ENCODE data around the gene KYNU.
"Not testable (repeated sequence)": the region's sequence is repeated elsewhere in the genome, so short reads cannot be mapped to it uniquely, and the experiment has no call there.

The KYNU gene

DNA sequence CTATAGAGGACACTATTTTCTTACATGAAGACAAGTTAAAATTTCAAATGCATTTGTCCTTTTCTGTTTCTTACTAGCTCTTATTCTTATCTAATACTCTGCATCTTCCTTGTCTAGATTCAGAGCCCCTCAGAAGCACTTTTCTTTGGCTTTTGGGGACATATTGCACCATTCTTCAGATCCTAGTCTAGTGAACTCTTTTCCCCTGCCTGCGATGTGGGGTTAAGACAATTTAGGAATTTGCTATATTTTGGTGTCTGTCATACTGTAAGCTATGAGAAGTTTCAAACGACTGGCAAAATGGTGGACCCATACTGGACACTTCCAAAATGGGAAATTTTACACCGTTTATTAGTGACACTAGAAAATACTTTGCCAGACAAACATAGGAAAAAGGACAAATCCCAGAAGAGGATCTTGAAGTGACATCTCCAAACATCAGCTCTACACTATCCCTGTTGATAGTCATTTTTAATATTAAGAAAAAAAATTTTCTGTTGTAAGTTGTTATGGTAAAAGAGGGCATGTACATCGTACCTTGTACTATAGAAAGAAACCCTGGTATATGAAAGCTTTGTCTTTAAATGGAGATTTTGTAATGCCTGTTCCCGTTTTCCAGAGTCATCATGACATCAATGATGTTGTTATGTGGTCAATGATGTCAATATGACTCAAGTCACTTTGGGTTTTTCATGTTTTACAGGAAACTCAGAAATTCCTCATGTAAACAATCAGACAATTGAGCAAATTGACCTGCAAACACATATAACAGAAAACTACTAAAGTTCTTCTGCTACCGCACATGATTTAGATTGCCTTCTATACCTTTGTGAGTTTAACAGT, 4.4 kb upstream of the KYNU start:
- DNase-seq: no peak

DNA sequence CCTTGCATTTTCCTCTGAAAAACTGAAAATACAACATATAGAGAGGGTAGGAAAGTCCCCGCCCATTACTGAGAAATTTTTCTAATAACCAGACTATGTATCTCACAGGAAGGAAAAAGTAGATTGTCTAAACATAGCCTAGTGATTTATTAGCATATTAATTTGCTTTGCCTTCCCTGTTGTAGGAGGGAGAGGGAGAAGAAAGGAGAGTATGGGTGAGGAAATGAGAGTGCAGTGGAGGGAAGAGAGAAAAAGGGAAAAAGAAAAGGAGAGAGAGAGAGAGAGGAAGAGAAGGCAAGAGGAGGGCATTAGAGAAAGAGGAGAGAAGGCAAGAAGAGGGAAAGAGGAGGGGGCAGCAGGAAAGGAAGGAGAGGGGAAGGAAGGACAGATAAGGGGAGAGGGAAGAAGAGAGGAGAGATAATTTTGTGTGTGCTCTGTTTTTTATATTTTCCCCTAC, 3.6 kb upstream of the KYNU start:
- no peak for DNase-seq

DNA sequence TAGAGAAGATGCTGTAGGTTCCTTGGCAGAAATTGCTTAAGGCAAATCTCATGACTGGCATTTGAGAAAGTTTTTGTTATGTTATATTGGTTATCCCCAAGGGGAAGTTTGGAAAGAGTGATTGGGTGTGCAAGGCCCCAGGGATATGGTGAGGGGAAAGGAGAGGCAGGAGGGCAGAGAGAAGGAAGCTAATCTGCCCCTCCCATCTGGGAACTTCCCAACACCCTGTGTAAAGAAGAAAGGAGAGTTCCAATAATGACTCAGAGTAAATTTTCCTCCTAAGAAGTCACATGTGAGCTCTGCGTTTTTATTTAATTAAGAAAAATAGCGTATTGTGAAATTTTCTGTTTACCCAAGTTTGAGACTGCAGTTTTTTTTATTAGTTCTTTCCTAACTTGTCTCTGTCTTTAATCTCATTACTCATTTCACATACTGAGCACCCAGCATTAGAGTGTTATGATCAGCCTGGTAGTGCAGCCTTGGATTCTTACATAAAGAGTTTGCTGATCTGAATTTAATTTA, 3.1 kb upstream of the KYNU start:
- DNase-seq: no peak

DNA sequence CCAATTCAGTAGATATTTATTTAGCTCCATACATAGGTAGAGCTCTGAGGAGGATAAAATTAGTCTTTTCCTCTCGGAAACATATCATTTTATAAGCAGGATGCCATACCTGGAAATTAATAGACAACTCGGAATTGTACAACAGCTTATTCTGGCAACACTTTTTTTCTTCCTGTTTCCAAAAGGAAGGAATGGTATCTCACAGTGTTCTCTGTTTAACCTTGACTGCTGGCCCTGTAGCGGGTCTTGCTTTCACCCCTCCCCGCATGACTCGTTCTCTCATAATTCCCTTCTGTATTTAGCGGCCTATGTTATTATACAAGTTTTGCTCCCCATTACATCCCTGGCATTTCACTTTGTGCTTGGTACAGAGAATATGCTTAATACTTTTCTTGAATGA, 2.5 kb upstream of the KYNU start:
- no peak for DNase-seq

DNA sequence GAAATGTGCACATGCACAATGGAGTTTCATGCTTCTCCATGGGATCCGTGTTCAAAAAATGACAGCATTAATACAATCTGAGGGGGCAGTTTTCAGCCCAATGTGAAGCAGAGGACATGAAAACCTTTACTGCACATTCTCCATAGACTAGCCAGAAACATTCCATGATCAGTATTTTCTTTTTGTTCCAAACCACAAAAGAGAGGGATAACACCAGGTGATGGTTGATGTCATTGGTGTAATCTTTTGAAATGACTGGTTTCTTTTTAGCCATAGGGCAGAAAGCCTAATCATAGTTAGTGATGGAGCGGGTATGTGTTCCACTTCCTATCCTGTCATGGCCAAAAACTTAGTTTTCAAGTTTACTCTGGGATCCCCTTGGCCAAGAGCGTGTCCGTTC, 1.8 kb upstream of the KYNU start:
- DNase-seq: no peak

DNA sequence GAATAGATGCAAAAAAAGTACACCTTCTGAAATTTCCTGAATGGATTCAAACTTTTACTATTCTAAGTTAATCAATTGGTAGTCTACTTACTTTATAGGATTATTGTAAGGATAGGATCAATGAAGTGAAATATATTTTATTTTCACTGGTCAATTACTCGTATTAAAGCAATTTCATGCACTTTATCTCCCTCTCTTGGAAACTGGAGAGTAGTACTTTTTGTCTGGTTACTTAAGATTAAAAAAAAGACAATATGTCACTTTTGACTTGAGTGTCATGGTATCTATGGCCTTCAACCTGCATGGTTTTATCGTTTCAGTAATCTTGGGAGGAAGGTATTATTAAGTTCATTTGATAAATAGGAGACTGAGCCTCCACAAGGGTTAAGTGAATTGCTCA, 1.0 kb upstream of the KYNU start:
- no peak for DNase-seq

DNA sequence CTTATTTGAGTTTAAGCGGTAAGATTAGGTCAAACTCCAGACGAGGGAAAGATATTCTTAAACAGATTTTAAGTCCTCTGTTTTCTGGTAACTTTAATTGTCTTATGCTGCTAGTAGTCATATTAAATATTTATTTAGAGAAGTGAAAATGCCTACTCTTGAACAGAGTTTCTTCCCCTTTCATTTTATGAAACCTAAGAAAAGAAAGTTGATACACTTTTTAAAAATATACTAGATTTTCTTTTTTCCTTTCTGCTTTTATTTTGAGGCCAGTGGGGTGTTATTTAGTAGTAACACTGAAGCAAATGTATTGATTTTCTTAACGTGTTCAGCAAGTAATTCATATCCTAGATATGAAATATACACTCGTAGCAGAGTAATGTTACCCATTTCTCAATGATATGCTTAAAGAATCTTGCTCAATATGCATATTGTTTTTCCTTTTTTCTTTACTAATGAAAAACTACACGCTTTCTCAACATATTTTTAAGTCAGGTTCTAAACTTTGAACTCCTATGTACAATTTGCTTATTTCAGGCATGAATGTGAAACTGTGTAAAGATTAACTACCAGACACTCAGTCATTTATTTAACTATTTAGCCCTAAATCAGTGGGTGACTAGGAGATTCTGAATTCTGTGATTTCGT, 691 bp downstream of the KYNU start:
- no peak for DNase-seq

DNA sequence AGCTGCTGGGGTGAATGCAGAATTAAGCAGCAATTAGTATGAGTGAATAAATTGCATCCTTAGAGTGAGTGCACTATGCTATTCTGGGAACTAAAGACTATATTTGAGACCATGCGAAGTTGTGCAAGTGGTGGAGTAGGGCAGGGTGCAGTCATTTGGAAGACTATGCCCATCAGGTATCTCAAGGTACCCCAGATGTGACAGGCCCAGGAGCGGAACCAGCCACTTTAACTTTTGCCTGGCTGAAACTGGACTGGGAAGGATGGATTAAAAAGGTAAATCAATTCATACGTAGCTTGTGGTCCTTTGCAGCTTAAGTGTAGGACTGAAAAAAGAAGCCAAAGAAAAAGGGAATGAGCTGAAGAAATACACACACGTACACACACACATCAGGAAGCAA, 1.7 kb downstream of the KYNU start:
- DNase-seq: no peak

DNA sequence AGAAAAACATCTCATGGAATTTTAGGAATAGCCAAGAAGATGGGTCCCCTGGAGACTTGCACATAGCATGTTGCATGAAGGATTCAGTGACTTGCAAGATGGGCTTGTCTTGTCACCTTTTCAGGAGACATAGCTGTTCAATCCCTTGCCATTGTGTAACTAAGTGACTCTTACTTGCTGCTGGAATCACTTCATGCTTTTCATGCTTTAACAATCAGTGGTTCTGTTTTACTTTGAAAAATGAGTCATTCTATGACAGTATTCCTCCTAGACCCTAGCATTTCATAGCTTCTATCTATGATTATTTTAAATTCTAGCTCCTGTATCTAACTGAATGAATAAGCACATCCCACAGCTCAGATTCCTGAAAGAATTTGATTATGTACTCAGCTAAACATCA, 2.8 kb downstream of the KYNU start:
- DNase-seq: no peak

DNA sequence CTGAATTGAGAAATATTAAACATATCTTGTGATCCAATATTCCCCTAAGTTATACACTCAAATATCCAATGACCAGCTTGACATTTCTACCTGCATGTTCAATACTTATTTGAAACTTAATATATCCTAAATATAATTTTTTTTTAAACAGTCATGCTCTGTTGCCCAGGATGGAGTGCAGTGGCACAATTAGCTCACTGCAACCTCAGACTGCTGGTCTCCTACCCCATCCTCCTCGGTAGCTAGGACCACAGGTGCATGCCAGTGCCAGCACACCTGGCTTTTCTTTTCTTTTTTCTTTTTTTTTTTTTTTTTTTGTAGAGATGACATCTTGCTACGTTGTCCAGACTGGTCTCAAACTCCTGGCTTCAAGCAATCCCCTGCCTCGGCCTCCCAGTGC, 4.2 kb downstream of the KYNU start:
- no peak for DNase-seq

DNA sequence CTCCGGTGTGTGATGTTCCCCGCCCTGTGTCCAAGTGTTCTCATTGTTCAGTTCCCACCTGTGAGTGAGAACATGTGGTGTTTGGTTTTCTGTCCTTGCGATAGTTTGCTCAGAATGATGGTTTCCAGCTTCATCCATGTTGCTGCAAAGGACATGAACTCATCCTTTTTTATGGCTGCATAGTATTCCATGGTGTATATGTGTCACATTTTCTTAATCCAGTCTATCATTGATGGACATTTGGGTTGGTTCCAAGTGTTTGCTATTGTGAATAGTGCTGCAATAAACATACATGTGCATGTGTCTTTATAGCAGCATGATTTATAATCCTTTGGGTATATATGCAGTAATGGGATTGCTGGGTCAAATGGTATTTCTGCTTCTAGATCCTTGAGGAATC, 5.0 kb downstream of the KYNU start:
- not testable (repeated sequence) for DNase-seq

DNA sequence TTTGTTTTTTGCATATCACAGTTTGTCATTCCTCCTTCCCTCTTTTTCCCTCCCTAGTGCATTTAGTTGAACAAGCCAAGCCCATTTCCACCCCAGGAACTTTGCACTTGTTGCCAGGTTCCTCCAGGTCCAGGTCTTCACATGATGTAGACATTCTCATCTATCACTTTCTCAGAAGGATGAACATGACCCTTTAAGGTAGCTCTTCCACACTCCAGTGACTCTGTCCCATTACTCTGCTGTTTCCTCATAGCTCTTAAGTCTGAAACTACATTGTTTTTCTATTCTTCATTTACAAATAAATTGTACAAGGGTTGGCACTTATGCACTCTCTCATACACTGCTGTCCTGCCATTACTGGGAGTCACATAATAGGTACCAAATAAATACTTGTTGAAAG, 6.1 kb downstream of the KYNU start:
- DNase-seq: no peak

DNA sequence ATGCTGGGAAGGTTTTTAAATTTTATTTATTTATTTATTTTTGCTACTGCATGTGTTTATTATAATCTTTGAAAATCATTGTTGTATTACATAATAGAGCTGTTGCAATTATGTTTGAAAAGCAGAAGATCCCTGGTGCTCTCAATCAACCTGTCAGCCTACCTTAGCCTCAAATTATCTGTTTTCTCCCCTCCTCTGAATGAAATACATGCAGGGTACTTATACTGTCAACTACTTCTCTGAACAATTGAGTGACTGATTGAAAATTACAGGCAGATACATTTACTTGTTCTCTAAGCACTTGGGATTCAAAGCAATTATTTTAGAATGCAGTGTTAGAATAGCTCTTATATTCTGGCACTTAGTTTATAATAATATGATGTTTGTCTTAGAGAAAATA, 8.1 kb downstream of the KYNU start:
- no peak for DNase-seq

DNA sequence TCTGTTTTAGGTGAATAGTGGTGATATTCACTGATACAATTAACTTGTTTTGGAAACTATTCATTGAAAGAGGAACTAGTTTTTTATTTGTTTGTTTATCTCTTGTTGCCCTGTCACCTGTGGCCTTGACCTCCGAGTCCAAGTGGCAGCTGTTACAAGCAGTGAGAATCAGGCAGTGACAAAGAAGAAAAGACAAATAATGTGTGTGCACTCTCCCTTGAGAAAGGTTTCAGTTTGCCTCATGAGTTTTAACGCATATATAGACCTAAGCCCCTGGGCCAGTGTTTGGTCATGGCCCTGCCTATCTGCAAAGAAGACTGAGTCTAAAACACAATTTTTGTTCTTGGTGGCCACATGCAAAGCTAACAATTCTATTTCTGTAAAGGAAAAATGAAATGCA, 15.3 kb downstream of the KYNU start:
- DNase-seq: no peak

DNA sequence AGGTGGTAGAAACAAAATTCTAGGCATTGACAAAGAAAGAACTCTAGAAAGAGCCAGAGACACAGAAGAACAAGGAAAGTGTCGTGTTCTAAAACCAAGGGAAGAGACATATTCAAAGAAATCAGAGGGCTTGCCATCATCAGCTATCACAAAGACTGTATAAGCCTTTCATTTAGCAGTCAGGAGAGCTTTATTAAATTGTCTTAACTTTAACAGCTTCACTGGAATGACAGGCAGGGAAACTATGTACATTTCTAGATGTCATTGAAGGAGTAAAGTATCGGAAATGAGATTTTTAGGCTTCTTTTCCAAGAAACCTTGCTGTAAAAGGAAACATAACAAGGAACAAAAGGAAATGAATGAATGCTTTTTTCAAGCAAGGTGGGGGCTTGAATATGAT, 15.8 kb downstream of the KYNU start:
- no peak for DNase-seq

DNA sequence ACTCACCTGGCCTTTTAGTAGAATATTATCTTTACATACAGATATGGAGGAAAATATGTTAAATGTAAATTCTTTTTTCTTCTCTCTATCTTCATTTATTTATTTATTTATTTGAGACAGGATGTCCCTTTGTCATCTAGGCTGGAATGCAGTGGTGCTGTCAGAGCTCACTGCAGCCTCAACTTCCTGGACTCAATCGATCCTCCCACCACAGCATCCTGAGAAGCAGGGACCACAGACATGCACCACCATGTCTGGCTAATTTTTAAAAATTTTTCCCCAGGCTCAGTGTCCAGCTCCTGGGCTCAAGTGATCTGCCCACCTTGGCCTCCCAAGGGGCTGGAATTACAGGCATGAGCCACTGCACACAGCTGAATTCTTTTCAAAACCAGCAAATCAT, 20.3 kb downstream of the KYNU start:
- DNase-seq: no peak

DNA sequence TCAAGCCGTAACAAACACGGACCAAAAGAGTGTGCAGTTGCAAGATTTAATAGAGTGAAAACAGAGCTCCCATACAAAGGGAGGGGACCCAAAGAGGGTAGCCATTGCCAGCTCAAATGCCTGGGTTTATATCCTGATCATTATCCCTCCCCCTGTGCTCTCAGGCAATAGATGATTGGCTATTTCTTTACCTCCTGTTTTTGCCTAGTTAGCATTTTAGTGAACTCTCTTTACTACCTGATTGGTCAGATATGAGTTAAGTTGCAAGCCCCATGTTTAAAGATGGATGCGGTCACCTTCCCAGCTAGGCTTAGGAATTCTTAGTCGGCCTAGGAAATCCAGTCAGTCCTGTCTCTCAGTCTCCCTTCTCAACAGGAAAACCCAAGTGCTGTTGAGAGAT, 22.9 kb downstream of the KYNU start:
- DNase-seq: not testable (repeated sequence)

DNA sequence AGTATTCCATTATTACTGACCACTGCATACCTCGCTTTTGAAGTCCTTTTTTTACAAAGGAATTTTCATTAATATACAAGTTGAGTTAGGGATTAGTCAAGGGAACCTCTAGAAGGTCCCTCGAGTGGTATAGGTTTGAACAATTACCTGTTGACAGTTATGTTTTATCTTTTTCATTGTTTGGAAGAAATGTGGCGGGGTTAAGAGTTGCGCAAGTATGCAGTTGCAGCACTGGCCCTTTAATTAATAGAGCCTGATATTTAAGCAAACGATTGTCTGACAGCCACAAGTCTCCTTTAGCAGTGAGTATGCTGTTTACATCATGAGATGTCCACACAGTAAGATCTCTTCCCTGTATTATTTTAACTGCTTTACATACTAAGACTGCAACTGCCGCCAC, 24.3 kb downstream of the KYNU start:
- DNase-seq: no peak

DNA sequence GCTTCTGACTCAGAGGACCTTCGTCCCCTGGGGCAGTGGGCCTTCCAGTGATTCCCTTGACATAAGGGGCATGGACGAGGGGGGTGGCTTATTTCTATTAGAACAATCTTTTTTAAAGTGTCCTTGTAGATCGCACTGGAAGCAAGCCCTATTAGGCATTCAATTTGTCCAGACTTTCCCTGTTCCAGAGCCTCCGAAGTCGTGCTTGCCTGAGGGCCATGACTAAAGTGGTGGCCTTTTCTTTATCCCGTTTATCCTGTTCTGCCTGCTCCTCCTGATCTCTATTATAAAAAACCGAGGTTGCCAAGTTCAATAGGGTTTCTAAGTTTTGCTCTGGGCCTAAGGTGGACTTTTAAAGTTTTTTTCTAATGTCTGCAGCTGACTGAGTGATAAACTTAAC, 26.3 kb downstream of the KYNU start:
- not testable (repeated sequence) for DNase-seq

DNA sequence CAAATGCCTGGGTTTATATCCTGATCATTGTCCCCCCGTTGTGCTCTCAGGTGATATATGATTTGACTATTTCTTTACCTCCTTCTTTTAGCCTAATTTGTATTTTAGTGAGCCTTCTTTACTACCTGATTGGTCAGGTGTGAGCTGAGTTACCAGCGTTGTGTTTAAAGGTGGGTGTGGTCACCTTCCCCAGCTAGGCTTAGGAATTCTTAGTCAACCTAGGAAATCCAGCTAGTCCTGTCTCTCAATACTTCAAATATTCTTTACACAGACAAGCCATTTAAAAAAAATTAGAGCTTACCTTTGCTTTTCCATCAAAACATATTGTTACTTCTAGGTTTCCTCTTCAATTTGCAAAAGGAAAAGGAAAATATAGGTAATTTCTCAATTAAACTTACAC, 30.2 kb downstream of the KYNU start:
- no peak for DNase-seq

DNA sequence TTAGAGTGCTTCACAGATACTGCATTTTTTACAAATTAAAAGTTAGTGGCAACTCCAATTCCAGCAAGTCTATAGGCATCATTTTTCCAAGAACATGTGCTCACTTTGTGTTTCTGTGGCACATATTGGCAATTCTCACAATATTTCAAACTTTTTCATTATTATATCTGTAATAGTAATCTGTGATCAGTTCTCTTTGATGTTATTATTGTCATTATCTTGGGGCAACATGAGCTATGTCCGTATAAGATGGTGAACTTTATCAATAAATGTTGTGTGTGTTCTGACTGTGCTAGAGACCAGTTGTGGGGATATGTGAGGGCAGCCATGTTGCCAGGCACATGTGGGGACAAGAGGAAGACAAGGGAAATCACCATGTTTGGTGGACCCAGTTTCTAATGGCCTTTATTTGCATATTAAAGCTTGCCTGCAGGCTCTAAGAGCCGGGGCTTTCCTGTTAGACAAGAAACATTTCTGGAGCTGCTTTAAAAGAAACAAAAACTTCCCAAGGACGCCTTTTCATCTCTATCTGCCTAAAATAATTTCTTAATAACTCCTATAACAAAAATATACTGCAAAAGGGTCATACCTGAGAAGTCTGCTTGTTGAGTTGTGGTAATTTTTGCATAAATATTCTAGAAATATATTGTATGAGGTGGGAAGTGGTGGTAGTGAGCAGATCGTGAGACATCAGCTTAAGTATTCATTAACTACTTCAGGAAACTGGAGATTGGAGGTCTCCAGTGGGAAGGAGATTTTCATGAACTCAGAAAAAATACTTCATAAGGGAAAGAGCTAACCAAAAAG, 37.2 kb downstream of the KYNU start:
- DNase-seq: no peak

DNA sequence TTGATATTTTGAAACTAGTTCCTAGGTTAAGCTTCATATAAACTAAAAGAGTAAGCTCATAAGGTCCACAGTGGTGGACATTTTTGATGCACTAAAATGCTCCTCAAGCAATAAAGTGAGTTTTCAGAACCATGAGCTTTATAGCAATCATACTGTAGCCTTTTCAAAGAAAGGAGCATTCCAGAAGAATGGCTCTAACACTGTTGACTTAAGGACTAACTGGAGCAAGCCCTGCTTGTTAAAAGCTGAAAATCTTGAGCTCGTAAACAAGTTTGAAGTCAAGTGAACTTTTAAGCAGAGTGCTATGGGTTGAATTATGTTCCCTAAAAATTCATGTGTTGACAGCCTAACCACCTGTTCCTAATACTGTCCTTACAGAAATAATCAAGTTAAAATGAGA, 38.0 kb downstream of the KYNU start:
- DNase-seq: no peak

DNA sequence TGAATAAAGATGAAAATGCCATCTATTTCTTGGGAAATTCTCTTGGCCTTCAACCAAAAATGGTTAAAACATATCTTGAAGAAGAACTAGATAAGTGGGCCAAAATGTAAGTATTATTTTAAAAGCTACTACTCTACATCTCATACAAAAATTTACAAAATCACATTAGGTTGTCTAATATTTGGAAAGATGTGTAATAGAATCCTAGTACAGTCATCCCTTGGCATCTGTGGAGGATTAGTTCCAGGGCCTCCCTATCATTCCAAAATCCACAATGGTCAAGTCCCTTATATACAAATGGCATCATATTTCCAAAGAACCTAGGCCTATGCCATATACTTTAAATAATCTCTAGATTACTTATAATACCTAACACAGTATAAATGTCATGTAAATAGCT, 41.2 kb downstream of the KYNU start:
- no peak for DNase-seq

DNA sequence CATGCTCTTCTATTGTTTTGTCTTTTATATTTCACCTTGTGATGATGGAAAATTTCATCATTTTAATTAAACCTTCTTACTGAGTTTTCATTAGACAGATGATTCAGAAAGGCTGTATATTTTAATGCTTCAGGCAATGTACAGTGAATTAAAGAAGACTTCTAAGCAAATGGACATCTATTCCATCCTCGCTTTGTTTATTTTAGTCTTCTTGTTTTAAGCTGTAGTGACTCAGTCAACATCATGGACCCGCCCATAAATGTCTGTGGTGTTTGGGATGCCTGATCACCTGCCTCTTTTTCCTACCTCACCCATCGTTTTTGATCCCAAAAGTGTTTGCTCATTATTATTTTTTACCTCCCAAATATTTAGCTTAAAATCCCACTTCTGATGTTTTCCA, 43.1 kb downstream of the KYNU start:
- no peak for DNase-seq

Data from activated CD4-positive, alpha-beta T cell treated with anti-CD3 and anti-CD28 coated beads, Interleukin-2, amount 50 U/mL, for 1 hour (primary cell).